Uterus (tissue), 4 donors: ENCODE data around the gene WSCD2. TPM values are rescaled to one million over a fixed set of nuclear protein-coding genes. Genes with fewer than 3 reads are reported as not detected.

ENCODE experiments used
- DNase-seq, 2 donors: peaks; one replicate each; pipeline ENCODE4 v3.0.0-alpha.2; 2019 to 2020
- H3K27ac ChIP-seq, 2 donors: fragments of 200-600 bp; sonication (generic); 1 replicate in 1 of 2; 2 replicates in 1 of 2; pipeline ENCODE4 v1.5.1; 2016 to 2018
- H3K27me3 ChIP-seq, 2 donors: fragments of 200-600 bp; sonication (generic); one replicate each; pipeline ENCODE4 v1.5.1; 2018 to 2019; ENCODE audit warnings: control low read depth in 1 of 2
- H3K36me3 ChIP-seq, 2 donors: fragments of 200-600 bp; sonication (generic); one replicate each; pipeline ENCODE4 v1.5.1; 2019; ENCODE audit warnings: control low read depth in 1 of 2
- H3K4me1 ChIP-seq, 2 donors: fragments of 200-600 bp; sonication (generic); one replicate each; pipeline ENCODE4 v1.5.1; 2018 to 2019; ENCODE audit warnings: control low read depth in 1 of 2
- H3K4me3 ChIP-seq, 2 donors: fragments of 200-600 bp; sonication (generic); 1 replicate in 1 of 2; 2 replicates in 1 of 2; pipeline ENCODE4 v1.5.1; 2018 to 2019; ENCODE audit warnings: mild to moderate bottlenecking in 1 of 2
- H3K9me3 ChIP-seq, 2 donors: fragments of 200-600 bp; sonication (generic); one replicate each; pipeline ENCODE4 v1.5.1; 2019; ENCODE audit warnings: control low read depth in 1 of 2
- CTCF ChIP-seq, 4 experiments: fragments of 200-600 bp in 2 of 4; fragments of 450-650 bp in 2 of 4; sonication (generic) in 2 of 4; IDR thresholded peaks; one replicate each; pipeline ENCODE4 v1.5.1; 2016 to 2019; ENCODE audit warnings: antibody characterized with exemption in 4 of 4, mild to moderate bottlenecking in 2 of 4, moderate library complexity in 1 of 4
- POLR2A ChIP-seq, 2 donors: fragments of 450-650 bp; IDR thresholded peaks; one replicate each; pipeline ENCODE4 v1.6.1; 2016; ENCODE audit warnings: antibody characterized with exemption in 2 of 2, mild to moderate bottlenecking in 1 of 2, moderate library complexity in 1 of 2
- intact Hi-C: fragments of 100-400 bp; cut with DNase I; formaldehyde crosslinking; loops from one replicate; pipeline ENCODE4 v1.15.1; 2023; ENCODE audit warnings: low total_unique reads
- total RNA-seq, 4 donors: library from RNA; depleted of rRNA in 3 of 4; stranded (reverse); fragments of >200 nt in 3 of 4; gene quantifications; one replicate each; pipeline versions ENCODE4 v1.1.0 to v1.2.4, GENCODE V29; 2014 to 2023
- donor health status: DM: yes; HTN: yes; CAD: no.

WSCD2 gene
- total RNA-seq, 4 donors from 2014 or later = 3.3 to 65.3 (median 17.2) TPM

GRCh38 chr12:108266131-108266530 lies 137.0 kb downstream of the WSCD2 start:
- TF ChIP-seq POLR2A (IDR thresholded peaks at IDR 0.05) (no peak), CTCF (IDR thresholded peaks at IDR 0.05) (no peak)
- intact Hi-C loops = no loop called here
- no peaks in the 10 kb centered on the region for H3K9me3 ChIP-seq

GRCh38 chr12:108267450-108267849 lies 138.4 kb downstream of the WSCD2 start:
- DNase-seq = no peak
- Histone ChIP-seq H3K36me3 (no peaks in the 10 kb centered on the region), H3K4me1 (no peaks in the 10 kb centered on the region), H3K27me3 (no peaks in the 10 kb centered on the region), H3K4me3 (no peak overlapping the region), H3K27ac (no peak overlapping the region), H3K9me3 (no peaks in the 10 kb centered on the region)
- no peak for TF ChIP-seq CTCF (IDR thresholded peaks at IDR 0.05)
- no peak for TF ChIP-seq POLR2A (IDR thresholded peaks at IDR 0.05)
- intact Hi-C loops = no loop called here

More at GRCh38 chr12:108266131-108266530, 137.0 kb downstream of the WSCD2 start:
- Histone ChIP-seq H3K36me3 (no peaks in the 10 kb centered on the region), H3K4me1 (no peaks in the 10 kb centered on the region), H3K4me3 (no peak overlapping the region), H3K27ac (no peak overlapping the region), H3K27me3 (no peaks in the 10 kb centered on the region)
- no peak for DNase-seq

GRCh38 chr12:108268397-108268796 lies 139.3 kb downstream of the WSCD2 start:
- DNase-seq = no peak
- no peak for TF ChIP-seq CTCF (IDR thresholded peaks at IDR 0.05)
- no peak for TF ChIP-seq POLR2A (IDR thresholded peaks at IDR 0.05)
- intact Hi-C loops = no loop called here
- H3K9me3 ChIP-seq = no peaks in the 10 kb centered on the region
- no peaks in the 10 kb centered on the region for H3K4me1 ChIP-seq
- H3K27ac ChIP-seq = no peak overlapping the region
- no peak overlapping the region for H3K4me3 ChIP-seq
- H3K36me3 ChIP-seq = no peaks in the 10 kb centered on the region
- H3K27me3 ChIP-seq = no peaks in the 10 kb centered on the region

- intact Hi-C loops = no loop called here
- no peak overlapping the region for H3K4me3 ChIP-seq
- no peak overlapping the region for H3K27ac ChIP-seq
- DNase-seq = no peak
- no peaks in the 10 kb centered on the region for H3K9me3 ChIP-seq
- no peaks in the 10 kb centered on the region for H3K36me3 ChIP-seq
- TF ChIP-seq POLR2A (IDR thresholded peaks at IDR 0.05) = no peak
- TF ChIP-seq CTCF (IDR thresholded peaks at IDR 0.05) = no peak
- no peaks in the 10 kb centered on the region for H3K27me3 ChIP-seq
- H3K4me1 ChIP-seq = no peaks in the 10 kb centered on the region
Measured at GRCh38 chr12:108269224-108269623, 140.1 kb downstream of the WSCD2 start.

- intact Hi-C loops = no loop called here
- no peak for DNase-seq
- TF ChIP-seq CTCF (IDR thresholded peaks at IDR 0.05) (no peak), POLR2A (IDR thresholded peaks at IDR 0.05) (no peak)
Measured at GRCh38 chr12:108270035-108270848, 141.2 kb downstream of the WSCD2 start.

More at GRCh38 chr12:108270035-108270848, 141.2 kb downstream of the WSCD2 start:
- no peaks in the 10 kb centered on the region for H3K27me3 ChIP-seq
- no peaks in the 10 kb centered on the region for H3K9me3 ChIP-seq
- no peaks in the 10 kb centered on the region for H3K4me1 ChIP-seq
- H3K27ac ChIP-seq = no peak overlapping the region
- H3K36me3 ChIP-seq = no peaks in the 10 kb centered on the region
- H3K4me3 ChIP-seq = no peak overlapping the region
